ENCODE results near the gene SH3PXD2A.
A peak's percentile ranks its signal among the peaks of the same experiment; 100 is the strongest.

SH3PXD2A gene

DNA sequence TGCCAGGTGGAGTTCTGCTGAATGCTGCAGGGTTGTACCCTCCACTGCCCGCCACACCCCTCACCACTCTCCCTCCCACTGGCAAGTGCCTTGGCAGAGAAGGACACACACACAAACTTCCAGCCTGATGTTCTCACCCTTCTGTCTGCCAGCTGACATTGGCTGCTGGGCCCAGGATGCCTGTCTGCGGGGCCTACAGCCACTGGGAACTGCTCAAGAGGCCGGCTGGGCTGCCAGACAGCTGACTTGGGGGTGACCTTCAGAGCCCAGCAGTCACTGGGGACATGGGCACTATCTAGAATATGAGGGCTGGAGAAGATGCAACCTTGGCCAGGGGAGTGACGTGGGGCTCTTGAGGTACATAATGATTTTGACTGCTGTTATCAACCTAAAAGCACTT is 157.1 kb downstream of the SH3PXD2A start:
- no peak for DNase-seq

- no peak for DNase-seq
Observed at GRCh38 chr10:103697787-103698186, 157.6 kb downstream of the SH3PXD2A start.

DNA sequence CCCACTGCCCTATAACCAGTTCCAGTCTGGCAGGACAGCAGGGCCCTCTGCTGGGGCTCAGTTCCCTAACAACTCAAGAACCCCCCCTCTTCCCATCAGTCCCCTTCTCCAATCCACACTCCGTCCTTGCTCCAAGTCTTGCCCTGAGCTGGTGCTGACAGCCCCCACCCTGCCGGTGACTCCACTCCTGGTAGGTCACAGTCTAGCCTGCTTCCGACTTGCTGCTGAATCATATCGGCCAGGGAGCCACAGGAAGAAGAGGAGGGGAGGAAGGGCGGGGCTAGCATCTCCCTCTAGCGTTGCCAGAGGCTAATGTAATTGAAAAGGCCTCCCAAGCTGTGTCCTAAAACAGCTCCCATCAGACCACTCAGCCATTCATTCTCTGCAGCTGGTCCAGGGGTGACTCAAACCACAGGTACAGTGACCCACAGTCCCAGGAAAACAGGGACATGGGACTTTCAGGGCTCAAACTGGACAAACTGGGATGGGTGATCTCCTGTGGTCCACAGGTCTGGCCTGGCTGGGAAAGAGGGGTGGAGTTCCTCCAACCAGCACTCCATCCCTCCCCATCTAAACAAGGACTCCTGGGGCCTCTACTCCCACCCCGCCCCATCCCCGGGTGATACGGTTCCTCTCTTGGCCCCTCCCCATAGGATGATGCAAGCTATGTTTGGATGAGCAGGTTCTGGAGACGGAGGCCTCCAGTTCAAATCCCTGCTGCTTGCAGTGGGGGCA is 158.8 kb downstream of the SH3PXD2A start:
- no peak for DNase-seq

- DNase-seq = no peak
Observed at GRCh38 chr10:103696094-103696410, 159.3 kb downstream of the SH3PXD2A start.

DNA sequence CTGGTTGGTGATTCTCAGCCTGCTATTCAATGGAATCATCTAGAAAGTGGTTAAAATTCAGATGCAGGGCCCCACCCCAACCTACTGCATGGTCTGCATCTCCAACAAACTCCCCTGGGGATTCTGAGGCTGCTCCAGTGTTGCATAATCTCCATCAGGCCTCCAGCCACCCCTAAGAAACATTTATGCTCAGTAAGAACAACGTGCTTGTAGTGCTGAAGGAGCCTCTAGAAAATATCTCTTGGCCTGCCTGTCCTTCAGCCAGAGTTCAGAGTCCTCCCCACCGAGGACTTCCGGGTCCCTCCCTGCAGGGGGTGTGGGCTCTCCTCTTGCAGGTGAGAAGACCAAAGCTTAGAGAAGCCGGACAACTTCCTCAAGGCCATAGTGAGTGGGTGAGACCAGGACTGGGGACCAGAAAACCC is 159.8 kb downstream of the SH3PXD2A start:
- DNase-seq = no peak

- no peak for DNase-seq
Observed at GRCh38 chr10:103693812-103694205, 161.6 kb downstream of the SH3PXD2A start.

DNA sequence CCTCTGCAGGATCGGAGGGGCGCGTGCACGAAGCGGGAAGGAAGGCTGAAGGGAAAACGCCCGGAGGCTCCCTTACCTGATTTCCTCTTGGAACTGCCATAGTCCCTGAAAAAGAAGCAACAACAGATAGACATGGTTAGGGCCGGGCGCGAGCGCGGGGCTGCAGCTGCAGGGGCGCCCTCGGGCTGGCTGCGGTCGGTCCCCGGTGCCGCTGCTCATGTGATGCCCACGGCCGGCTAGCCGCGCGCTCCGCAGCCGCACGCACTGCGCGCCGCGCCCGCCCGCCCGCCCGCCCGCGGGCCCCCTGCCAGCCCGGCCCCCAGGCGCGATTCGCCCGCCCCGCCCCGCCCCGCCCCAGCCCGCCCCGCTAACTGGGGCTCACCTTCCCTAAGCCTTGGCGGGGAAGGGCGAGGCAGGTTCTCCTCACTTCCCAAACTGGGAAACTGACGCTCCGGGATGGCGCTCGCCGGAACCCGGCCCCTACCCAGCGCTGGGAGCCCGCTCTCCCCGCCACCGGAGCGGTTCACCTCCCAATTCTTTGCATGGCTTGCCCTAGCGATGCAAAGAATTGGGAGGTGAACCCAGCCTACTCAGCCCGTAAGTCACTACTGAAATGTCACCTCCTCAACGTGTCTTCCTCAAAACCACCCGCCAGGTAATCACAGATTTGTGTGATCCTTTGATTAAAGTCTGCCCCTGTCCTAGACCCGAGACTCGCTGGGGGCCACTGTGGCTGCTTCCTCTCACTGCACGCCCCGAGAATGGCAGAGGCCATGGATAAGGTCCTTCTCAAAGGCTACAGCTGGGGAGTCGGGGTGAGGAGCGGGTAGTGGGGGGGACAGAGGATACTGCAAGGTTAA is 162.2 kb downstream of the SH3PXD2A start:
- peak; percentile 22 for DNase-seq

GRCh38 chr10:103692436-103692951 is 162.9 kb downstream of the SH3PXD2A start:
- DNase-seq = peak; percentile 28

DNA sequence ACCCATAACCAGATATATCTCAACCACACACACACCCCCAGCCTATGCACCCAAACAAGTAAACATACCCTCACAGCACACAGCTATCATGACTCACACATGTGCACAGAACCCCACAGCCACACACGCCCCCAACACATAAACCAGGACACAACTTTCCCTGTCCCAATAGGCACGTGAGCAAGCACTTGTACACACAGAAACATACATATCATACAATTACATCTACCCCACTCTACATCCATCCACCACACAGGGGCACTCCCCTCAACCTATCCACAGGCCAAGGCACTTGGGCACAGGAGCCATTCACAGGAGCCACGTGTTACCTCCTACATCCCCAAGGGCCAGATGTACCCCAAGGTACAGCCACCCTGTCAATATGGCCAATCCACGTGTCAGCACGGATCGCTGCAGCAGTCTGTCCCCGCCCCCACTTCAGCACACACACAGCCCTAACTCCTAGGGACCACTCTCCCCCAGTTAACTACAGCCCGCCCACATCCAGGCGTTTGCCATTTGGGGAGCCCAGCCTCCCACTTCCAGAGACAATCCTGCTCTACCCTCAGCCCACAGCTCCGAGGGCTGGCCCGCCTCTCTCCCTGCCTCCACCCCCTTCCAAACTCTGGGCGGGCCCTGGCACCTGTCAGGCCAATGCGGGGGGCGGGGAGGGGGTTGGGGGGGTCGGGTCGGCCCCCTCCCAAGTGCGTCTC is 163.5 kb downstream of the SH3PXD2A start:
- peak; percentile 16 for DNase-seq

DNA sequence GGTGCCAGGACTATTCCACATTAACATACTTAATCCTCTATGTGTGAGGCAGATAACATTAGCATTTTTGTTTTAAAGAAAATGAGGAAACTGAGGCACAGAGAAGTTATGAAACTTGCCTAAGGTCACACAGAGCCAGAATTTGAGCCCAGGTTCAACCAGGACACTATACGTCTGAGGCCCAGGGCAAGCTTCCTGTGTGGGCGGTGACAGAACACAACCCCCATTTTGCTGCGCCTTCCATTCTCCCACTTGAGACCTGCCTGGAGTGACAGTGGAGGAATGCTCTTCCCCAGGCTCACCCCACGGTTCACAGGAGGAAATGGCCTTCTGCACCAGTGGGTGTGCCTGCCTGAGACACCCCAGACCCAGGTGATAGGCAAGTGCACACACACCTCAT is 164.1 kb downstream of the SH3PXD2A start:
- DNase-seq = no peak

- no peak for DNase-seq
Observed at GRCh38 chr10:103690281-103690680, 165.1 kb downstream of the SH3PXD2A start.

DNA sequence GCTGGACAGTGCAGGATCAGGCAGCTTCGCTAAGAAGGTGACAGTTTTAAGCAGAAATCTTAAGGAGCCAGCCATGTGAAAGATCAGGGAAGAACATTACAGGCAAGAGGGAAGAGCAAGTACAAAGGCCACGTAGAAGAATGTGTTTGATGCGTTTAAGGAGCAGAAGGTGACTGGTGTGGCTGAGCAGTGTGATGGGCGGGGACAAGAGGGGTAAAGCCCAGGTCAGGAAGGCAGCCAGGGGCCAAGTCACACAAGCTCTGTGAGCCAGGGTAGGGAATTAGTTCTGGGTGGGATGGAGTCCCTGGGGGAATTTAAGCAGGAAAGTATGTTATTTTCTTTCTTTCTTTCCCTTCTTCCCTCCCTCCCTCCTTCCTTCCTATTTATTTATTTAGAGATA is 166.9 kb downstream of the SH3PXD2A start:
- DNase-seq = no peak

- no peak for DNase-seq
Observed at GRCh38 chr10:103687718-103688117, 167.7 kb downstream of the SH3PXD2A start.

- no peak for DNase-seq
Observed at GRCh38 chr10:103687172-103687571, 168.2 kb downstream of the SH3PXD2A start.

DNA sequence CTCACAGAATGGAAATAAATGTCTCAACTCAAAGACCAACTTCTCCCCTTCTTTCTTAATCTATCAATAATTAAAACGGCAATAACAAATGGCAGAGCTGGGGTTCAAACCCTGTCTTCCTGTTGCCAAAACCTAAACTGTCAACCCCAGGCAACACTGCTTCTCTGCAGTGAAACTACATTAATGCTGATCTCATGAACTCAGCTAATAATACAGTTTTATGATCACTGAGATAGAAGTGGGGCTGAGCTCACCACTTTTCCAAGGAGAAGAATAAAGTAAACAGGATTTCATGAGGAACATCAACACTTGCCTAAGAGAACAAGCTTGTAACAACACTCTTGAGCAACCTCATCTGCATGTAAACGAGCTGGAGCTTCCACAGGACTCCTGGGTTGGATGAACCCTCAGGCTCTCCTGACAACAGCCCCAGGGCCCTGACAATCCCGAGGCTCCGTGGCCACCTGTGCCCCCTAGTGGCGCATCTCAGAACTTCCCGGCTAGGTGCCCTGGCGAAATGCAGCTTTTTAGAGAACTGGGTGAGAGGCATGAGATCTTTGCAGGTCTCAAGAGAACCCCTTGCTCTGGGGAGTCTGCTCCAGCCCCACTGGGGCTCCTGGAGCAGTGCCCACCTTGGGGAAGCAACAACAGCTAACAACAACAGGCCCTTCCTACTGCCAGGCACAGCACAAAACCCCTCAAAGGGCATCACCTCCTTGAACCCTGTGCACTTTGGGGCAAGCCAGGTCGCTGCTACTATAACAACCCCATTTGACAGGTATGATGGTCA is 169.3 kb downstream of the SH3PXD2A start:
- peak; percentile 28 for DNase-seq

GRCh38 chr10:103683851-103684250 is 171.5 kb downstream of the SH3PXD2A start:
- no peak for DNase-seq

DNA sequence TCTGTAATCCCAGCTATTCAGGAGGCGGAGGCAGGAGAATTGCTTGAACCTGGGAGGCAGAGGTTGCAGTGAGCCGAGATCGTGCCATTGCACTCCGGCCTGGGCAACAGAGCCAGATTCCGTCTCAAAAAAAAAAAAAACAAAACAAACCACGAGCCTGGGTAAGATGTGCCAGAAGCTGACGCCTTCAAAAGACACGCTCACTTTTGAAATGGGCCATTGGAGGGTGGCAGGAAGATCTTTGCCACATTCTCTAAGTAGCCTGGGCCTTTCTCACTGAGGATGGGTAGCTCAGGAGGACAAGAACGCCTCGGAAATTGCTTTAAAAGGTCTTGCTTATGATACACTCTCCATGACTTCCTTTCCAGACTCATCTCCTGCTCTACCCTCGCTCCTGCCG is 172.7 kb downstream of the SH3PXD2A start:
- DNase-seq = no peak

- no peak for DNase-seq
Observed at GRCh38 chr10:103681617-103682399, 173.6 kb downstream of the SH3PXD2A start.

DNA sequence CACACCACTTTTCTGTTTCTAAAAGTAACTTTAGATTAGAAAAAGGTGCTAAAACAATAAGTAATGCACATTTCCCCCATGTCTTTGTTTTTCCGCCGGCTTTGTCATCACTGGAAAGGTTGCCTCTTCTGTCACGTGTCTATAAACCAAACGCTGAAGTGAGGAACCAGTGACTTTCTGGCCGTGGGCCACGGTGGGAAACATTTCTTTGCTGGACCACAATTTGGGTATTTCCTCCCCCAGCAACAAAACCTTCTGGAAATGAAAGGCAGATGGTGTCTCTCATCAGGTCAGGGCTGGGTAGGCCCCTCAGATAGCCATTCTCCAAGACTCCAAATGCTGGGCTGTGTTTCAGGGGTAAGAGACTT is 174.5 kb downstream of the SH3PXD2A start:
- DNase-seq = no peak

DNA sequence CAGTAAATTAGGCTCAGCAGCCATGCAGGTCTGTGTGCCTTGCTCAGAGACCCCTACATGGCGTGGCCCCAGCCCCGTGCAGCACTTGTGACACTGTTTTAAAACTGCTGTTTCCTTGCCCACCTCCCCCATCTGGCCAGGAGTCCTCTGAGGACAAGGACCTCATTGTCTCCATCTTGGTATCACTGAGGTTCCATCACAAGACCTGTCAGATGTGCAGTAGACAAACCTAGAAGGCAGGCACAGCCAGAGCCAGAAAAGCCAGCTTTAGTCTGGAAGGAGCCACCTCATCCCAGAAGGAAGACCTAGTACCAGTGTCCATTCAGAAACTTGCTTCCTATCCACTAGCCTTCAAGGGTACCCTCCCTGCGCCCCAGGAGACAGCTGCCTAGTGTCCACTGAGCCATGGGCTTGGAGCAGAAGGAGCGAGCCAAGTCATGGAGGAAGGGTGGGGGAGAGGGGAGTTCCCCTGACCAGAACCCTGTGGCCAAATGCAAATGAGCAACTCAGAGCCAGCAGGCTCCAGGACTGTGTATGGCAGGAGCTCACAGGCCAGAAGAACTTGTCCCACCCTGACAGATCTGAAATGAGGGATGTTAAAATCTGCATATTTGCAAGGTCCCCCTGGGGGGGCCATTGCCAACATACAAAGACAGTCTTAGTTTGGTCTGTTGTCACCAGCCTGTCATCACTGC is 176.1 kb downstream of the SH3PXD2A start:
- no peak for DNase-seq

DNA sequence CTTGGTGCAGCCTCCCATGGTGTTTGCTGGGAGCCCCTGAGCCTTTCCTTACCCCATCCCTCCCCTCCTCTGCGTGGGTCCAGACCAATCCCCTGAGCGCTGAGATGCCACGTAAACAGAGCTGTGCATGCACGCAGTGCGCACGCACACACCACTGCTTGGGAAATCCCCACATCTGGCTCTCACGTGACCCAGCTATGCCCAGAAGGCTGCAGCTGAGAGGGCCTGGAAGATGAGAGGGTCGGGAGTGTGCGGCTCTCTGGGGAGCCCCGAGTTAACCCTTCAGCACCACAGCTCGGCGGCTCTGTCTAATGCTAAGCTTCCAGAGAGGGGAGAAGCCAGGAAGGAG is 177.2 kb downstream of the SH3PXD2A start:
- DNase-seq = peak; percentile 66

Measured in NCI-H2171 treated with DMSO at 0.1 percent for 48 hours (cell line).